AG09309 (cell line): Measurements from ENCODE around the gene MAML2.

Experiments
- DNase-seq: peaks from one replicate; pipeline ENCODE4 v3.0.0-alpha.2; 2010; ENCODE audit warnings: low read depth
- H3K4me3 ChIP-seq: 2 replicates; pipeline ENCODE4 v1.5.1; 2011; ENCODE audit warnings: mild to moderate bottlenecking, low read depth, low read length, moderate library complexity; ENCODE audit not compliant: control insufficient read depth
- TF ChIP-seq, protein P1 (sequence below): IDR thresholded peaks from 2 replicates; pipeline ENCODE4 v1.5.1; 2011; ENCODE audit warnings: mild to moderate bottlenecking, low read depth, low read length, inconsistent platforms; ENCODE audit not compliant: insufficient read depth, control insufficient read depth; ENCODE audit errors: missing control alignments

The MAML2 gene

DNA sequence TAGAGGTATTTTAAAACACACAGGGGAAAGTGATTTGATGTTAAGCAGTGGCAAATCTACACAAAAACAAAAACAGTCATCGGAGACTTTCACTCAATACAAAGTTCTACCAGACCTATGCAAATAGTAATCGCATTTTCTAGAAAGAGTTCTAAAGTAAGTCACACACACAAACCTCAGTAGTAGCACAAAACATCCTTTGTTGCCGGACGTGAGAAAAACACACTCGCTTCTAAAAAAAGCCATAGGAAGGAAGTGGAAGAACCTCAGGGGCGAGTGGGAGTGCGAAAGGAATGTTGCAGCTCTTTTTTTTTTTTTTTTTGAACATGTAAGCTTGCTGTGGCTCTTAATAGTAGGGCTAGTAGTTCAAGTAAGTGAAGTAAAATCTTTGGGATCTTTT, 88.9 kb downstream of the MAML2 start:
- DNase-seq: no peak
- no peak overlapping the region for H3K4me3 ChIP-seq
- TF ChIP-seq, protein P1, sequence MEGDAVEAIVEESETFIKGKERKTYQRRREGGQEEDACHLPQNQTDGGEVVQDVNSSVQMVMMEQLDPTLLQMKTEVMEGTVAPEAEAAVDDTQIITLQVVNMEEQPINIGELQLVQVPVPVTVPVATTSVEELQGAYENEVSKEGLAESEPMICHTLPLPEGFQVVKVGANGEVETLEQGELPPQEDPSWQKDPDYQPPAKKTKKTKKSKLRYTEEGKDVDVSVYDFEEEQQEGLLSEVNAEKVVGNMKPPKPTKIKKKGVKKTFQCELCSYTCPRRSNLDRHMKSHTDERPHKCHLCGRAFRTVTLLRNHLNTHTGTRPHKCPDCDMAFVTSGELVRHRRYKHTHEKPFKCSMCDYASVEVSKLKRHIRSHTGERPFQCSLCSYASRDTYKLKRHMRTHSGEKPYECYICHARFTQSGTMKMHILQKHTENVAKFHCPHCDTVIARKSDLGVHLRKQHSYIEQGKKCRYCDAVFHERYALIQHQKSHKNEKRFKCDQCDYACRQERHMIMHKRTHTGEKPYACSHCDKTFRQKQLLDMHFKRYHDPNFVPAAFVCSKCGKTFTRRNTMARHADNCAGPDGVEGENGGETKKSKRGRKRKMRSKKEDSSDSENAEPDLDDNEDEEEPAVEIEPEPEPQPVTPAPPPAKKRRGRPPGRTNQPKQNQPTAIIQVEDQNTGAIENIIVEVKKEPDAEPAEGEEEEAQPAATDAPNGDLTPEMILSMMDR: no peak

DNA sequence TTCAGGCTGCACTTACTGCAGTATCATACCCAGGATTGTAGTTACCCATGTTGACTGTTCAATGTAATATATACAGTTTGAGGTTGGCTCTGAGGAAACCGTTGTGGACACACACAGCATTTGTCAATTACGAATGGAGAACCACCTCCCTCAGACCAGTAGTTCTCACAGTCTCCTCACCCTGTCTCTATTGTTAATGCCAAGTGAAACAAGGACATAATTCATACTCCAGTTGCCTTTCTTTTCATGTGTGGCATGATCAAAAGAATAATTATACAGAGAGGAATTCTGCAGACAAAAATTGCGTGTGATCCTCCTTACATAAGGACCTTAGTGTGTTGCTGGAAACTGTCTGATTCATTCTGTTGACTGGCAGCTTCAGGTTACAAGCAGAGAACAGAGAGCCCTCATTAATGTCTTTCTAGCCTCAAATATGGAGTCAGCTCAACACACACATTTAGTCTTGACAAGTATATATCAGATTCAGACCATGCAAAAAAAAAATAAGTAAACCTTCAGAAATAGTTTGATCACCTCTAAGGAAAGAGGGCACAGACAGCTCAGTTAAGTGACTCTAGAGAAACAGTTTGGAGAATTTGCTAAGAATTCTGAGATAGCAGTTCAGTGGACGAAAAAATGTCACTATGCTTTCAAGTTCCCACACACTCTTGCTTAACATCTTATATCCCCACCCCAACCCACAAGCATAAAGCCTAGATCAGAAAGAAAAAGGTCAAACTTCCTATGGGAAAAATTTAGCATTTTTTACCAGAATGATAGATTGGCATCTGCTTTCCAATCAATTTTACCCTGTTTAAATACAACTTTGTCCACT, 96.1 kb downstream of the MAML2 start:
- TF ChIP-seq, protein P1: no peak
- peak; percentile 66 for DNase-seq
- H3K4me3 ChIP-seq: no peak overlapping the region

DNA sequence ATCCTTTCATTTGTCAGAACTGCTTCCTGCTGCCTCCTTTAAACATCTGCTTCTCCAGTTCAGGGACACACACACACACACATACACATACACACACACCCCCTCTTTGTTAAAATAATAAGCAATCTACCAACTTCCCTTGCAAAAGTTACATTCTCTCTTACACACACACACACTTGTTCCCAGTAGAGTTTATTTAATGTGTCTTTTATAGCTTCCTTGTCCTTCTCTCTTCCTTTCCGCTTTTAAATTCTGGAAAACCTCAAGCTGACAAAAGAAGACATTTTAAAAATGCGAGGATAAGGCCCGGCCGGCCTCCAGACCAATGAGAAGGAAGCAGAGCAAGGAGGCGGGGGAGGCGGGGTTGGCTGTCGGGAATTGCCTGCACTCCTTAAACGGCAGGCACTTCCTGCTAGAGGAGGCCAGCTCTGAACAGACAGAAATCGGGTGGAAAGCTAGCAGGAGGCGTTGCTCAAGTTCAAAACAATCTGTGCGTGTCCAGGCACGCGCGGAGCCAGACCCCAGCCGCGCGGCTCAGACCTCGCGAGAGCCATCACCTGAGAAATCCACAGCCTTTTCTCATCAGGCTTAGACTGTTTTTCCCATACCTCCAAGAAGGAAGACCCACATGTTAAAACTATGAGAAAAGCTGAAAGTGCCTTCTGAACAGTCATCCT, 99.9 kb downstream of the MAML2 start:
- peak; percentile 95 for DNase-seq

DNA sequence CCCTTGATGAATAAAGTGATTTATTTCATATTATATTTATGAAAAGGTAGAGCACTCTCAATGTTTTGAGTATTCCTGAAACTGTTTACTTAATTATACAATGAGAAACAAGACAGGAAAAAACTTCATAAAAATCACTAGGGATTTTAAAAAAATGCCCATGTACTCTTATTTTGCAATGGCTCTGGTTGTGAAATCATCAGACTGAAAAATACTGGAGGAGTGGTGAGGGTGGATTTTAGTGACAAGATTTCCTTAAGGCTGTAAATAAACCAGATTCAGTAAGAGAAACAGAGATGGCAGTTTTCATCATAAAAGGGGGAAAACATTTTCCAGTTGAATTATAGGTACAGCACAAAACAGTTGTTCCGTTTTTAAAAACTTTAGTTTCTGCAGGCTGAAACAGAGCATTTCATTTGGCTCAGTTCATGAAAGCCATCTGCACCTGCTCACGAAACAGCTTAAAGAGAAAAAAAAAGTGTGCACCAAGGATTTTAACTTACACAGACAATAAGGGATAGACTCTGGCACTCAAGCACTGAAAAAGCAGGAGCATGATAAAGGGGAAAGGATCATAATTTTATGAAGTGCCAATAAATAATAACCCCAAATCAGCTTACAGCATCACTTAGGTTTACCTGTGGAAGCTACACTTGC, 100.7 kb downstream of the MAML2 start:
- DNase-seq: no peak
- no peak overlapping the region; the same call in 1 of the 2 replicates for H3K4me3 ChIP-seq
- TF ChIP-seq, protein P1: no peak

More for the DNA sequence above, 99.9 kb downstream of the MAML2 start:
- H3K4me3 ChIP-seq: peak overlapping the region; percentile 42
- TF ChIP-seq, protein P1: no peak

DNA sequence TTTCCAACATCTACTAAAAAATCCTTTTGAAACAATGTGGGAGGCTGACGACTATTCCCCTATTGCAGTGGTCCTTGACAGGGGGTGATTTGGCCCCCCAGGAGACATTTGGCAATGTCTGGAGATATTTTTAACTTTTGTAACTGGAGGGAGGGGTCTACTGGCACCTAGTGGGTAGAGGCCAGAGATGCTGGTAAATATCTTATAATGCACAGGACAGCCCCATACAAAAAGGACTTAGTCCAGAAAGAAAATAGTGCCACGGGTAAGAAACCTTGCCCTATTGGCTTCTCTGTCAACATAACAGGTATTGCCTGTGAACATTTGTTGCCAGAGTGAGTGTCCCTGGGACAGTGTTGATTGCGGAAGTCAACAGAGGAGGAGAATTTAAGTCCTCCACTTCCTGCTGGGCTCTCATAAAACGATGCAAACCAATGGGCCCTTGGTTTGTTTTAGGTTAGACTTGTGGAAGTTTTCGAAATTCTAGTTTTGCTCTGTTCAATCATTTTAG, 101.6 kb downstream of the MAML2 start:
- no peak for DNase-seq
- TF ChIP-seq, protein P1: peak; percentile 3
- H3K4me3 ChIP-seq: no peak overlapping the region

DNA sequence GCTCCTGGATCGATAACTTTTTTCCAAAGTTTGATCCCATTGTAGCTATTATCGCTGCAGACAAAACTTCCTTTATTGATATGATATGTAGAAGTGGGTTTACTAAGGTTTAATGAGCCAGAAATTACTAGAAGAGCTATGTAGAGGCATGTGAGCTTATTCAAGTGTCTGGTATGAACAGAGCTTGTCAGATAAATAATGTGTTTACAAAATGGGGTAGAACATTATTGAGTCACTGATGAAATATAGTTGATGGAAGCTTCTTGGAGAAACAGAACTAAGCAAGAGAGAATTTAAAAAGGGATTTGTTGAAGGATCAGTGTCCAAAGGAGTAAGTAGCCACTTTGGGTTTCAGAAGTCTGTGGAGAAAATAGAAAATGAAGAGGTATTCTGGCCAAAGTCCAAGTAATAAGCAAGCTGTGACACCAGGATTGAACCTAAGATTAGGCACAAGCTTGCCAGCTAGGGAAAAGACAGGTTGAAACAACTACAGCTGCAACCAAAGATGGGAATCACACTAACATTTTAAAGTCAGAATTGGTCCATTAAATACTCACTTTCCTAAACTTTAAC, 104.3 kb downstream of the MAML2 start:
- TF ChIP-seq, protein P1: no peak
- DNase-seq: no peak
- no peak overlapping the region for H3K4me3 ChIP-seq
